NT2/D1 (cell line): ENCODE data around the gene BTF3.
"Not testable (repeated sequence)": the region's sequence is repeated elsewhere in the genome, so short reads cannot be mapped to it uniquely, and the experiment has no call there.

Experiments
- DNase-seq: peaks from one replicate; pipeline ENCODE4 v3.0.0-alpha.2; 2011; ENCODE audit warnings: low read depth, low spot score
- H3K27me3 ChIP-seq: 2 replicates; pipeline ENCODE4 v1.6.0; 2011; ENCODE audit warnings: mild to moderate bottlenecking; ENCODE audit not compliant: insufficient read length, insufficient read depth
- H3K36me3 ChIP-seq: 2 replicates; pipeline ENCODE4 v1.6.1; 2011; ENCODE audit warnings: mild to moderate bottlenecking, low read length, mixed read lengths; ENCODE audit not compliant: insufficient read depth, insufficient read length
- H3K4me1 ChIP-seq: 2 replicates; pipeline ENCODE4 v1.5.1; 2011; ENCODE audit not compliant: insufficient read depth, insufficient read length
- H3K4me3 ChIP-seq: 2 replicates; pipeline ENCODE4 v1.5.1; 2011; ENCODE audit warnings: low read depth; ENCODE audit not compliant: insufficient read length
- H3K9ac ChIP-seq: 2 replicates; pipeline ENCODE4 v1.6.0; 2011; ENCODE audit warnings: low read depth; ENCODE audit not compliant: insufficient read length
- H3K9me3 ChIP-seq: 2 replicates; pipeline ENCODE4 v1.5.1; 2011; ENCODE audit warnings: mild to moderate bottlenecking, low read length; ENCODE audit not compliant: insufficient read depth
- SUZ12 ChIP-seq: IDR thresholded peaks from 2 replicates; pipeline ENCODE4 v1.6.1; 2011; ENCODE audit not compliant: insufficient read length, insufficient read depth; ENCODE audit errors: extremely low read depth
- YY1 ChIP-seq: IDR thresholded peaks from 2 replicates; pipeline ENCODE4 v1.6.1; 2011; ENCODE audit not compliant: insufficient read length, insufficient read depth
- ZNF274 ChIP-seq: IDR thresholded peaks from 2 replicates; pipeline ENCODE4 v1.6.1; 2011; ENCODE audit warnings: mild to moderate bottlenecking, low read depth, low read length

The BTF3 gene

GRCh38 chr5:73472116-73472515 is 26.1 kb upstream of the BTF3 start:
- no peak for TF ChIP-seq ZNF274
- no peak for TF ChIP-seq YY1
- no peak for TF ChIP-seq SUZ12
- Histone ChIP-seq H3K27me3 (no peaks in the 10 kb centered on the region), H3K9me3 (no peaks in the 10 kb centered on the region), H3K4me1 (no peaks in the 10 kb centered on the region), H3K4me3 (no peak overlapping the region), H3K36me3 (no peaks in the 10 kb centered on the region), H3K9ac (no peak overlapping the region)
- no peak for DNase-seq

GRCh38 chr5:73480500-73480899 is 17.7 kb upstream of the BTF3 start:
- no peak overlapping the region for H3K9ac ChIP-seq
- TF ChIP-seq ZNF274 = no peak
- no peak for TF ChIP-seq YY1
- TF ChIP-seq SUZ12 = no peak
- H3K4me3 ChIP-seq = no peak overlapping the region
- no peaks in the 10 kb centered on the region for H3K36me3 ChIP-seq
- no peaks in the 10 kb centered on the region for H3K27me3 ChIP-seq
- H3K9me3 ChIP-seq = no peaks in the 10 kb centered on the region
- no peak for DNase-seq
- no peaks in the 10 kb centered on the region for H3K4me1 ChIP-seq

GRCh38 chr5:73482383-73483136 is 15.7 kb upstream of the BTF3 start:
- Histone ChIP-seq H3K4me1 (no peaks in the 10 kb centered on the region), H3K9ac (no peak overlapping the region), H3K27me3 (no peaks in the 10 kb centered on the region), H3K36me3 (no peaks in the 10 kb centered on the region), H3K4me3 (no peak overlapping the region), H3K9me3 (no peaks in the 10 kb centered on the region)
- TF ChIP-seq YY1 (no peak), SUZ12 (no peak), ZNF274 (no peak)
- DNase-seq = no peak

GRCh38 chr5:73483676-73484075 is 14.6 kb upstream of the BTF3 start:
- H3K4me1 ChIP-seq = no peaks in the 10 kb centered on the region
- H3K27me3 ChIP-seq = no peaks in the 10 kb centered on the region
- DNase-seq = no peak
- H3K9ac ChIP-seq = no peak overlapping the region
- no peak overlapping the region for H3K4me3 ChIP-seq
- no peaks in the 10 kb centered on the region for H3K36me3 ChIP-seq
- H3K9me3 ChIP-seq = no peaks in the 10 kb centered on the region
- no peak for TF ChIP-seq SUZ12
- TF ChIP-seq ZNF274 = no peak
- TF ChIP-seq YY1 = no peak

GRCh38 chr5:73484511-73484910 is 13.7 kb upstream of the BTF3 start:
- no peak for TF ChIP-seq YY1
- TF ChIP-seq SUZ12 = no peak
- TF ChIP-seq ZNF274 = no peak
- H3K9me3 ChIP-seq = no peaks in the 10 kb centered on the region

GRCh38 chr5:73485715-73486114 is 12.5 kb upstream of the BTF3 start:
- Histone ChIP-seq H3K4me1 (no peaks in the 10 kb centered on the region), H3K4me3 (no peak overlapping the region), H3K27me3 (no peaks in the 10 kb centered on the region), H3K9ac (no peak overlapping the region), H3K9me3 (no peaks in the 10 kb centered on the region), H3K36me3 (no peaks in the 10 kb centered on the region)
- TF ChIP-seq ZNF274 = no peak
- no peak for TF ChIP-seq SUZ12
- TF ChIP-seq YY1 = no peak
- DNase-seq = no peak

More at GRCh38 chr5:73484511-73484910, 13.7 kb upstream of the BTF3 start:
- no peaks in the 10 kb centered on the region for H3K36me3 ChIP-seq
- H3K4me3 ChIP-seq = no peak overlapping the region
- DNase-seq = no peak
- H3K27me3 ChIP-seq = no peaks in the 10 kb centered on the region
- H3K9ac ChIP-seq = no peak overlapping the region
- no peaks in the 10 kb centered on the region for H3K4me1 ChIP-seq

- Histone ChIP-seq H3K27me3 (no peaks in the 10 kb centered on the region), H3K4me1 (no peaks in the 10 kb centered on the region), H3K9ac (no peak overlapping the region), H3K9me3 (no peaks in the 10 kb centered on the region), H3K4me3 (no peak overlapping the region), H3K36me3 (no peaks in the 10 kb centered on the region)
- DNase-seq = no peak
- TF ChIP-seq ZNF274 (no peak), YY1 (no peak), SUZ12 (no peak)
These were observed 11.9 kb upstream of the BTF3 start for GRCh38 chr5:73486119-73486899.

- not testable (repeated sequence) for DNase-seq, H3K36me3 ChIP-seq
These were observed 11.0 kb upstream of the BTF3 start for GRCh38 chr5:73487257-73487656.

More at GRCh38 chr5:73487257-73487656, 11.0 kb upstream of the BTF3 start:
- H3K9ac ChIP-seq, H3K4me3 ChIP-seq, H3K4me1 ChIP-seq, H3K27me3 ChIP-seq, H3K9me3 ChIP-seq: not testable (repeated sequence)
